OCI-LY3 (cell line): ENCODE results near the gene KDM1B.

Experiments used
- H2AFZ ChIP-seq: fragments of 200-600, 300-600 bp; shearing (Covaris generic); 2 replicates; pipeline ENCODE4 v1.6.0; 2014; ENCODE audit warnings: antibody characterized with exemption, low read depth, low read length
- H3K27ac ChIP-seq: fragments of 200-600, 300-600 bp; sonication (generic); 2 replicates; pipeline ENCODE4 v1.5.1; 2014; ENCODE audit warnings: mild to moderate bottlenecking, low read length, moderate library complexity, mixed read lengths
- H3K27me3 ChIP-seq: fragments of 200-600, 300-600 bp; sonication (generic); 2 replicates; pipeline ENCODE4 v1.6.1; 2014; ENCODE audit warnings: low read depth, low read length, mixed read lengths
- H3K36me3 ChIP-seq: fragments of 200-600, 300-600 bp; sonication (generic); replicated peaks from 2 replicates; pipeline ENCODE3; 2014; ENCODE audit warnings: low read depth, low read length, mixed read lengths
- H3K4me1 ChIP-seq: fragments of 300-600, 200-600 bp; sonication (generic); 2 replicates; pipeline ENCODE4 v1.6.1; 2014; ENCODE audit warnings: low read length, mixed read lengths
- H3K4me2 ChIP-seq: fragments of 200-600, 300-600 bp; sonication (generic); 2 replicates; pipeline ENCODE4 v1.6.1; 2014; ENCODE audit warnings: low read length, mixed read lengths
- H3K4me3 ChIP-seq: fragments of 300-600, 200-600 bp; sonication (generic); 2 replicates; pipeline ENCODE4 v1.5.1; 2014; ENCODE audit warnings: antibody characterized with exemption, mild to moderate bottlenecking, low read length, moderate library complexity
- H3K79me2 ChIP-seq: fragments of 300-600, 200-600 bp; shearing (Covaris generic); 2 replicates; pipeline ENCODE4 v1.6.1; 2014; ENCODE audit warnings: mild to moderate bottlenecking, low read length, mixed read lengths
- H3K9ac ChIP-seq: fragments of 300-600, 200-600 bp; shearing (Covaris generic); 2 replicates; pipeline ENCODE4 v1.6.0; 2014; ENCODE audit warnings: mild to moderate bottlenecking, low read length, moderate library complexity
- H3K9me3 ChIP-seq: fragments of 200-600, 300-600 bp; shearing (Covaris generic); 2 replicates; pipeline ENCODE4 v1.6.1; 2014; ENCODE audit warnings: low read length, mixed read lengths; ENCODE audit not compliant: insufficient read depth
- H4K20me1 ChIP-seq: fragments of 200-600, 300-600 bp; sonication (generic); 2 replicates; pipeline ENCODE4 v1.6.1; 2016; ENCODE audit warnings: low read length, mixed read lengths; ENCODE audit not compliant: insufficient read depth
- CTCF ChIP-seq: fragments of 200-600, 300-600 bp; sonication (generic); IDR thresholded peaks from 2 replicates; pipeline ENCODE4 v1.5.1; 2014; ENCODE audit warnings: antibody characterized with exemption, low read length, low read depth
- EZH2phosphoT487 ChIP-seq: fragments of 200-600 bp; shearing (Covaris generic); IDR thresholded peaks from 2 replicates; pipeline ENCODE4 v1.6.1; 2018; ENCODE audit warnings: antibody characterized with exemption, mixed run types, low read depth

KDM1B gene

GRCh38 chr6:18248698-18249097 lies 93.5 kb downstream of the KDM1B start:
- no peak overlapping the region for H2AFZ ChIP-seq
- peaks cover 80% of the 10 kb centered on the region for H3K36me3 ChIP-seq
- peaks cover 80% of the 10 kb centered on the region for H4K20me1 ChIP-seq
- H3K9me3 ChIP-seq = no peaks in the 10 kb centered on the region
- no peak overlapping the region for H3K9ac ChIP-seq
- TF ChIP-seq EZH2phosphoT487 (no peak), CTCF (no peak)
- H3K4me3 ChIP-seq = no peak overlapping the region
- peaks cover 19% of the 10 kb centered on the region for H3K4me1 ChIP-seq
- no peaks in the 10 kb centered on the region for H3K27me3 ChIP-seq
- H3K4me2 ChIP-seq = no peak overlapping the region
- H3K79me2 ChIP-seq = peaks cover 100% of the 10 kb centered on the region
- H3K27ac ChIP-seq = no peak overlapping the region

GRCh38 chr6:18249271-18249670 lies 94.0 kb downstream of the KDM1B start:
- peaks cover 17% of the 10 kb centered on the region for H3K4me1 ChIP-seq
- no peak overlapping the region for H2AFZ ChIP-seq
- H4K20me1 ChIP-seq = peaks cover 80% of the 10 kb centered on the region
- no peak overlapping the region for H3K9ac ChIP-seq
- peaks cover 75% of the 10 kb centered on the region for H3K36me3 ChIP-seq
- no peak overlapping the region for H3K27ac ChIP-seq
- H3K27me3 ChIP-seq = no peaks in the 10 kb centered on the region
- no peak overlapping the region for H3K4me3 ChIP-seq
- peaks cover 100% of the 10 kb centered on the region for H3K79me2 ChIP-seq
- TF ChIP-seq CTCF (no peak), EZH2phosphoT487 (no peak)
- H3K9me3 ChIP-seq = no peaks in the 10 kb centered on the region
- H3K4me2 ChIP-seq = no peak overlapping the region

- peaks cover 100% of the 10 kb centered on the region for H3K79me2 ChIP-seq
Observed at GRCh38 chr6:18253635-18254034, 98.4 kb downstream of the KDM1B start.

GRCh38 chr6:18254793-18255192 lies 99.6 kb downstream of the KDM1B start:
- Histone ChIP-seq H3K36me3 (peaks cover 64% of the 10 kb centered on the region), H3K27ac (no peak overlapping the region), H4K20me1 (peaks cover 83% of the 10 kb centered on the region), H3K4me2 (no peak overlapping the region), H2AFZ (no peak overlapping the region), H3K27me3 (no peaks in the 10 kb centered on the region), H3K4me1 (peaks cover 28% of the 10 kb centered on the region), H3K9ac (no peak overlapping the region), H3K4me3 (no peak overlapping the region), H3K79me2 (peaks cover 100% of the 10 kb centered on the region), H3K9me3 (no peaks in the 10 kb centered on the region)
- TF ChIP-seq EZH2phosphoT487 = no peak
- no peak for TF ChIP-seq CTCF

More at GRCh38 chr6:18253635-18254034, 98.4 kb downstream of the KDM1B start:
- no peak overlapping the region for H3K27ac ChIP-seq
- no peak overlapping the region for H3K9ac ChIP-seq
- TF ChIP-seq CTCF = no peak
- no peak for TF ChIP-seq EZH2phosphoT487
- H3K4me3 ChIP-seq = no peak overlapping the region
- H2AFZ ChIP-seq = no peak overlapping the region
- H3K27me3 ChIP-seq = no peaks in the 10 kb centered on the region
- peaks cover 86% of the 10 kb centered on the region for H4K20me1 ChIP-seq
- H3K9me3 ChIP-seq = no peaks in the 10 kb centered on the region
- peaks cover 26% of the 10 kb centered on the region for H3K4me1 ChIP-seq
- peaks cover 69% of the 10 kb centered on the region for H3K36me3 ChIP-seq
- H3K4me2 ChIP-seq = no peak overlapping the region
